SU-DHL-6 (cell line): ENCODE data around the gene CCDC73.

ENCODE experiments used
- H2AFZ ChIP-seq: fragments of 200-600 bp; sonication (generic); 2 replicates; pipeline ENCODE4 v1.6.1; 2014; ENCODE audit warnings: low read depth, mild to moderate bottlenecking, moderate library complexity, mixed read lengths, antibody characterized with exemption, low read length; ENCODE audit not compliant: severe bottlenecking
- H3F3A ChIP-seq: fragments of 200-600 bp; shearing (Covaris generic); 2 replicates; pipeline ENCODE4 v1.6.0; 2016; ENCODE audit warnings: antibody characterized with exemption, mild to moderate bottlenecking; ENCODE audit not compliant: insufficient read depth
- H3K27ac ChIP-seq: fragments of 200-600 bp; sonication (generic); 2 replicates; pipeline ENCODE4 v1.5.1; 2016; ENCODE audit warnings: low read depth, mild to moderate bottlenecking, low read length, moderate library complexity, mixed read lengths
- H3K27me3 ChIP-seq: fragments of 200-600 bp; sonication (generic), shearing (Covaris generic); 2 replicates; pipeline ENCODE4 v1.6.0; 2014; ENCODE audit warnings: mild to moderate bottlenecking, low read length
- H3K36me3 ChIP-seq: fragments of 200-600 bp; sonication (generic); 2 replicates; pipeline ENCODE4 v1.6.1; 2014; ENCODE audit warnings: mild to moderate bottlenecking, low read length, mixed read lengths
- H3K4me2 ChIP-seq: fragments of 300-600, 200-600 bp; shearing (Covaris generic), sonication (generic); 2 replicates; pipeline ENCODE4 v1.6.0; 2014; ENCODE audit warnings: low read length, low read depth, mild to moderate bottlenecking; ENCODE audit not compliant: poor library complexity, severe bottlenecking
- H3K4me3 ChIP-seq: fragments of 200-600 bp; sonication (generic); 2 replicates; pipeline ENCODE4 v1.5.1; 2014; ENCODE audit warnings: antibody characterized with exemption, low read length, mild to moderate bottlenecking, mixed read lengths; ENCODE audit not compliant: insufficient read depth, poor library complexity, severe bottlenecking
- H3K79me2 ChIP-seq: fragments of 200-600 bp; sonication (generic); 2 replicates; pipeline ENCODE4 v1.6.1; 2014; ENCODE audit warnings: mild to moderate bottlenecking, low read length, moderate library complexity; ENCODE audit not compliant: insufficient read depth
- H3K9ac ChIP-seq: fragments of 200-600 bp; sonication (generic); 2 replicates; pipeline ENCODE4 v1.7.0; 2014; ENCODE audit warnings: mild to moderate bottlenecking, low read length
- H3K9me2 ChIP-seq: fragments of 200-600 bp; sonication (generic); replicated peaks from 2 replicates; pipeline ENCODE4 v1.6.1; 2014; ENCODE audit warnings: low read length; ENCODE audit not compliant: insufficient read depth
- H3K9me3 ChIP-seq: fragments of 200-600 bp; sonication (generic); 2 replicates; pipeline ENCODE4 v1.6.1; 2014; ENCODE audit warnings: low read length, mixed read lengths; ENCODE audit not compliant: insufficient read depth
- H4K20me1 ChIP-seq: fragments of 200-600 bp; sonication (generic); 2 replicates; pipeline ENCODE4 v1.6.1; 2014; ENCODE audit warnings: low read depth, mild to moderate bottlenecking, antibody characterized with exemption, low read length, moderate library complexity, mixed read lengths
- CTCF ChIP-seq: fragments of 200-600 bp; sonication (generic); IDR thresholded peaks from one replicate; pipeline ENCODE4 v1.5.1; 2017; ENCODE audit warnings: antibody characterized with exemption, mild to moderate bottlenecking, low read length, moderate library complexity; ENCODE audit not compliant: insufficient read depth, poor library complexity, severe bottlenecking
- EZH2phosphoT487 ChIP-seq: fragments of 200-600 bp; sonication (generic), shearing (Covaris generic); conservative IDR thresholded peaks from 2 replicates; pipeline ENCODE4 v1.6.1; 2018; ENCODE audit warnings: mild to moderate bottlenecking, antibody characterized with exemption, low read length, moderate library complexity, mixed read lengths

The CCDC73 gene

DNA sequence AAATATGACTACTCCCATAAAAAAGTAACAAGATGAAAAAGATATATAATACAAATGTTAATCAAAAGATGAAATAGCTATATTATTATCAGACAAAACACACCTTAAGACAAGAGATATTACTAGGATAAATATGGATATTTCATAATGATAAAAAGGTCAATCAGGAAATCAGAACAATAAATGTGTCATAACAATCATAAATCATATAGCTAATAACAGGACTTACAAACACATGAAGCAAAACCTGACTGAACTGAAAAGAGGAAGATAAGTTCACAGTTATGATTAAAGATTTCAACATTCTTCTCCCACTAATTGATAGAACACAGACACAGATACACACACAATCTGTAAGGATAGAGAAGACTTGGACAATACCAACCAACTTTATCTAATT lies 163.6 kb downstream of the CCDC73 start:
- Histone ChIP-seq H3K27me3 (no peaks in the 10 kb centered on the region), H3K9me3 (no peaks in the 10 kb centered on the region), H3K9me2 (no peaks in the 10 kb centered on the region), H3F3A (no peaks in the 10 kb centered on the region), H3K4me2 (no peak overlapping the region), H3K36me3 (no peaks in the 10 kb centered on the region), H3K27ac (no peak overlapping the region), H3K9ac (no peak overlapping the region), H4K20me1 (no peaks in the 10 kb centered on the region), H3K79me2 (no peaks in the 10 kb centered on the region), H2AFZ (no peak overlapping the region), H3K4me3 (no peak overlapping the region)
- TF ChIP-seq EZH2phosphoT487 (no peak), CTCF (no peak)

DNA sequence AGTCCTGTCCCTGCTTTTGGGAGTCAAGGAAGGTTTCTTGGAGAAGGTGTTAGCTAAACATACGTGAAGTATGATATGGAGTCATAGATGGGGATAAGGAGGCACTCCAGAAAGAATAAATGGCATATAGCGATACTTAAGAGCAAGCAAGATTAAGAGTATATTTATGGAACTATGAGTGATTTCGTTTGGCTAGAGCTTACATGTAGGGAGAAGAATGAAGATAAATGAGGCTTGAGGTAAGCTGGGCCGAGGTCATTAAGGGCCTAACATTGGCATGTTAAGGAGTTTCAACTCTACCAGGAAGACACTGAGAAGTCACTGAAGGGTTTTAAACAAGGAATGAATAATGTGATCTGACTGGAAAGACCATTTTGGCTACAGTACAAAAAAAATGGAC lies 177.6 kb downstream of the CCDC73 start:
- no peaks in the 10 kb centered on the region for H3F3A ChIP-seq
- H3K4me2 ChIP-seq = no peak overlapping the region
- no peaks in the 10 kb centered on the region for H3K79me2 ChIP-seq
- no peaks in the 10 kb centered on the region for H3K36me3 ChIP-seq
- no peaks in the 10 kb centered on the region for H3K27me3 ChIP-seq
- H2AFZ ChIP-seq = no peak overlapping the region
- H3K9me3 ChIP-seq = no peaks in the 10 kb centered on the region
- no peak overlapping the region for H3K27ac ChIP-seq
- H4K20me1 ChIP-seq = no peaks in the 10 kb centered on the region
- TF ChIP-seq EZH2phosphoT487 (no peak), CTCF (no peak)
- H3K9me2 ChIP-seq = no peaks in the 10 kb centered on the region
- H3K4me3 ChIP-seq = no peak overlapping the region
- no peak overlapping the region for H3K9ac ChIP-seq

- Histone ChIP-seq H3F3A (no peaks in the 10 kb centered on the region), H3K27me3 (no peaks in the 10 kb centered on the region), H3K9me2 (no peaks in the 10 kb centered on the region), H4K20me1 (no peaks in the 10 kb centered on the region), H3K4me3 (no peak overlapping the region), H3K36me3 (no peaks in the 10 kb centered on the region), H3K9ac (no peak overlapping the region), H2AFZ (no peak overlapping the region), H3K79me2 (no peaks in the 10 kb centered on the region), H3K27ac (no peak overlapping the region), H3K4me2 (no peak overlapping the region), H3K9me3 (no peaks in the 10 kb centered on the region)
- TF ChIP-seq CTCF = no peak
- TF ChIP-seq EZH2phosphoT487 = no peak
These were observed 179.0 kb downstream of the CCDC73 start for GRCh38 chr11:32615422-32615821.
